Ureter (tissue), 1 donor: ENCODE results near the gene UBE2D3. TPM values are rescaled to one million over a fixed set of nuclear protein-coding genes. Genes with fewer than 3 reads are reported as not detected.
"Not testable (repeated sequence)": the region's sequence is repeated elsewhere in the genome, so short reads cannot be mapped to it uniquely, and the experiment has no call there.

Experiments
- DNase-seq: peaks from one replicate; pipeline ENCODE4 v3.0.0-alpha.2; 2020; ENCODE audit warnings: low spot score
- total RNA-seq: library from RNA; stranded (reverse); gene quantifications from one replicate; pipeline ENCODE4 v1.2.4, GENCODE V29; 2023
- donor health status: DM: yes; HTN: yes; CAD: no.

UBE2D3 gene
- total RNA-seq, 1 donor from 2014 or later = 316 TPM

DNA sequence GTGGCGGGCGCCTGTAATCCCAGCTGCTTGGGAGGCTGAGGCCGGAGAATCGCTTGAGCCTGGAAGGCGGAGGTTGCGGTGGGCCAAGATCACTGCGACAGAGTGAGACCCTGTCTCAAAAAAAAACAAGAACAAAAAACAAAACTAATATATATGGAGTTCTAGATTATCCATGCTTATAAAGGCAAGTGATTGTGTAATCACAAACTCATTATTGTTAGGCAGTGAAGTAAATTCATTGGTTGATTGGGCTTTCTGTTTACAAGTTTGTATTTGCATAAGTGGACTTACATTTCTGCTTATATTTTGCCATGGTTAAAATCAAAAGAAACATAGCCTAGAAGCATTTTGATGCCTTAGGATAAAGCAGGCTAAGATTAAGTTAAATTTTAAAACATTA lies 2.5 kb upstream of the UBE2D3 start:
- DNase-seq = no peak

DNA sequence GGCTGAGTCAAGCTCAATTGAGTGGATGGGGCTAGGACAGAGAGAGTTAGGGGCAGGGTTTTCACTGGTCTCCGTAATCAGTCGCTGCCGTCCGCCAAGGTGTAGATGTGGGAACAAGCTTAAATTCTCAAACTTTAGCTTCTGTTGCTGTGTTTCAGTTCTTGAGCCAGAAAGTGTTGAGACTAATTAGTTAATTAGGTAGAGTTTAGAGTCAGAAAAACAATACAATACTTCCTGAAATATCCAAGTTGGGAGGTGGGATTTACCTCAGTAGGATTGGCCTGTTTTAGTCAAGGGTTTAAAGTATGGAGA lies 1.1 kb upstream of the UBE2D3 start:
- DNase-seq = no peak

DNA sequence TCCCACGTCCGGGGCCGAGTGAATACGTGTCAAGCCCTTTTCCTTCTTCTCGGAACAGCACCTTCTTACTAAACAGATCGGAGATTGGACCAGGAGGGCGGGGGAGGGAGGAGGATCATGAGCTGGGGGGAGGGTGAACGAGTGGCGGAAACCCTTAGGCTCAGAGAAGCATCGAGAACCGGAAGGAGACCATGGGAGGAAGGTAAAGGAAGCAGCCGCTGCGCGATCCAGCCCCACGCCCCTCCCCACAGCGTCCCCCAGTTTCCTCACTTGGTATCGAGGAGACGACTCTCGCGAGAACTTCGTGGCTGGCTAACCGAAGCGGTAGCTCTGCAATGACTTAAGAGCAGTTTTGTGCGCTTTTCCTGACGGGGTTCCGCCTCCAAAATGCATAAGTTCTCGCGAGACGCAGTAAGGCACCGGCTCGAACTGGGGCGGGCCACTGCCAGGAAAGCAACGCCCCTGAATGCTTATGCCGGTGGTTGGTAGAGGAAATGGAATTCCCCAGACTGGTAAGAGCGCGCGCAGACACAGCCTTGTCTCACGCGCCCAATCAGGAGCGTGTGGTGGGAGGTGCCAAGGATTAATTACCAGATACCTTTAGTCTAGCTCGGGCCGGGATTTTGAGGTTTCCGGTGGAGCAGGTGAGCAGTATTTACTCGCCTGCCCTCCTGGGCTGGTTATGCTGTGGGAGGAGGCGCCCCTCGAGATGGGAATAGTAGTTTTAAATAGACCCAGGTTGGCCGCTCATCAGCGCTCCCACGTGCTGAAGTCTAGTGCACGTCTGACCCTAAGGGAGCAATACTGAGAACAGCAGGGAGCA lies 534 bp upstream of the UBE2D3 start:
- DNase-seq = peak; percentile 100

DNA sequence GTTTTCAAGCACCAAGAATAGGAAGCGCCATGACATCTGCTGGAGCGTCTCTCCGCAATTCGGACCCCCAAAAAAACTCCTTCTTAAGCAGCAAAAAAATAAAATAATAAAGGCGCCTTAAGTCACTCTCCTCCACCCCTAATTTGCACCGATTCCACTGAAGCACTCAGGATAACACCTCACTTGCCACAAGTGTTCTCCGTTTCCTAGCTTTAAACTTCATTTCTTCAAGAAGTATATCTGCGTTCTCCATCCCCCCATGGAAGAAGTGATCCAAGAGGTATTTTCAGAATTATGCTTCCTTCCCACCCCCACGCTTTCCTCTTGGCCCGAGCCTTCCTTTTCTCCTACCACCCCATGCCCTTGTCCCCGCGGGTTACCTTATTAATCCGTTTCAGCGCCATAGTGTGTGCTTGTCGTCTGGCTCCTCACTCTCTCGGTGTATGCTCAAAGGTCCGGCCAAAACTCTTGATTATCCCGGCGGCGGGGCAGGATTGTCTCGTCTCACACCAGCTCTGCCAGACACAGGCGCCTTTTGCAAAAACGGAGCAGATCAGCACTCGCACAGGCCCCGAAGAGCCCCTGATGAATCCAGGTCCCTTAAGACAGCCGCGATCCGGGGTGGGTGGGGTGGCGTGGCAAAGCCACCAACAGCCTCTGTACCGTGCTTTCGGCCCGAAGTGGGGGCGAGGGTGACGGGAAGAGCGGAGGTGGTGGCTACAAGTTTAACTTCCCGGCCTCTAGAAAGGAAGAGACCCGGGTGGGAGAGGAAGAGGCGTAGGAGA lies 1.1 kb downstream of the UBE2D3 start:
- DNase-seq = no peak

DNA sequence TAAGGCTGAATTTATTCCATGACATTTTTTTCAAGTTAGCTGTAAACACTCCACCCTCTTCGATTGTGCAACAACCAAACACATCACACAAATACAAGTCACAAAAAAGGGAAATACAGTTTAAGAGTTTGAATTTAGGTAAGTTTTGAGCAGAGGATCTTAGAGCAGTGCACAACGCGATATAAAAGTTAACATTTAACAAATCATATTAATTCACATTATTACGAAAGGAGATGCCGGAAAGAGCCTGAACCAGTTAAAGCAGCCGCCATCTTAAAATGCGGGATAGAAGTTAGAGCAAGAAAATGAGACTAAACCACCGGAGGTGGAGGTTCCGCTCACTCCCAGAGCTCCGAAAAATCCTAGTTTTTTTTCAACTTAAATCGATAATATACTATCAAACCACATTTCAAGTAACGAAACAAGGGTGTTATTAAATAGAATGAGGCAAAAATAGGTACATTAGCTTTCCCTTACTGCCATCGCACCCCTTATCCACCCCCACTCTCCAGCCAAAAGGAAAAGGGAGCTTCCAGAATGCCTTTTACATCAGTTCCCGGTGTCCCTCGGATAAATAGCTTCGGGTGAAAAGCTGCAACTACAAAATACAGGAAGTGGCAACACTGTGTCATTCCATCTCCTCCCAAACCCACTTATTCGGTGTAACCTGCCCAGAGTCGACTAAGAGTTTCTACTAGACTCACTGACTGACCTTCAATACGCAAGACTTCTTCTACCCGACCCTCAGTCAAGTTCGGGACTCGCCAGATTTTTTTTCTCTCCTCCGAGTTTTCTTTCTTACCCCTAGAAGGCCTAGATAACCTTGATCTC lies 1.9 kb downstream of the UBE2D3 start:
- DNase-seq = no peak

DNA sequence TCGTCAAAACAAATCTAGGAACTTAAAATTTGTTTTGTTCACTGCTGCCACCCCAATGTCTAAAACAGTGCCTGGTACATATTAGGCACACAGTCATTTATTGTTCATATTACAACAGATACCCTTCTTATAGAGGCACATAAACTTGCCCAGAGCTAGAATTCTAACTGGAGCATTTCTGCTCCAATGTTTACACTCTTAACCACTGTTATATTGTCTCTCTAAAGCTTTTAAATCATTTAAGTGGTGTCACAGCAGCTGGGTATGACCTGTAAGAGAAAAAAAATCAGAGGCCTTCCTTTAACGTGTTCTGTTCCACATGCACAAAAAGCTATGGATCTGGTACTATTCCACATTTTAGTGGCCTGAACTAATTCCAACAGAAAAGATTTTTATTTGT lies 3.0 kb downstream of the UBE2D3 start:
- no peak for DNase-seq

DNA sequence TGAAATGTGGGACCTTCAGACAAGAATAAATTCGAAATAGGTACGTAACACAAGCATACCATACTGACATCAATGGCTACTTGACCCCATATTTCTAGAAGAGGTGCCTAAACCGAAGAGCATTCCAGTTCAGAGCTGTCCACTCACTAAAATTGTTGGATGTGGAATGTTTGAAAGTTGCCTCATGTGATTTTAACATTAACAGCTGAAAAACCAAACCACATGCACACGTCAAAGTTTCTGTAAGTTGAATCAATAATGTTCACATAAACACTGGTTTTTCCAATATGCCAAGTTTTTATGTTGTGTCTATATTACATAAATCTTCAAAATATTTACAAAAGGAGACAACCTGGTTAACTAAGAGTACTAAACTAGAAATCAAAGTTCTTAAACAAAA lies 3.5 kb downstream of the UBE2D3 start:
- DNase-seq = no peak

DNA sequence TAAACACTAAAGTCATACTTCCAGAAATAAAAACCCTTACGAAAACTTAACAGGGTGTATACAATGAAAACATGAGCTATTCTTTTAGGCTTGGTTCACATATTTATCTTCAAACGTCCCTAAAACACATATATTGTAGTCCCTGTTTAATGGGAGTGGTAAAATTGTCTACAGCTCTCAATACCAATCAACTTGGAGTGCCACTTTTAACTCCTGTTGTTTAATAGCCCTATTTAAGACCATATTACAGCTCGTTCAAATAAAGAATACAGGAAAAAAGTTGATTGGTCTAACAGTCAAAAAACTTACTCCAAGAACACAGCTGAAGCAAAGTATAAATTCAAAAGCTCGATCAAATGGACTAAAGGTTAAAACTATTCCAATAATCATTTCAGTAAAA lies 3.9 kb downstream of the UBE2D3 start:
- DNase-seq = no peak

DNA sequence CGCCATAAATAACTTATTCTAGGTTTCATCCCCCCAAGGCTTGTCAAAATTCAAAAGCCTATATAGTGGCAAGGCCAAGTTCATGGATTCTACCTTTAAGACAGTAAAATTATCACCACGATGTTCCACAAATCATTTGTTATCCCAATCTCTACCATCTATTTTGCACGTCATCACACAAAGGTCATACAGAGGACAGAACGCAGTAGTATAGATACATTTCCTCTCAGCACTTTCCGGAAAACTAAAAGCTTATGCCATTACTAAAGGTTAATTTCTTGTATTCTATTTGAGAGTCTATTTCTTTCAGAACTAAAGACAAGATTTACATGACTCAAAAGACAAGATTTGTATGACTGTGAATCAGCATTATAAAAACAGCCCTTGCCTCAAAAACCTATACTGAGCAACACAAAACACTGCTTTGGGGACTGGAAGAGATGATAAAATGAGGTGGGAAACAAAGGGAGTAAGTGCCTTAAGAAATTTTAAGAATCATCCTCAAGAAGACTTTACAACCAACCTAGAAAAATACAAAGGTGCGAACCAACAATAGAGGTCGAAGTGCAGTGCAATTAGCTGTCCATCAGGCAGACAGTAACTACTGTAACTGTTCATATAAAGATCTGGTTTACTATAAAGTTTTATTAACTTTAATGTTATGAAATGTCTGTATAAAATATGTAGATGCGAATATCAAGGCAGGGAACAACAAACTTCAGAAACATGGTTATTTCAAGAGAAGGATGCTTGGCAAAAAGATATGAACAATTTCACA lies 7.6 kb downstream of the UBE2D3 start:
- DNase-seq = no peak

DNA sequence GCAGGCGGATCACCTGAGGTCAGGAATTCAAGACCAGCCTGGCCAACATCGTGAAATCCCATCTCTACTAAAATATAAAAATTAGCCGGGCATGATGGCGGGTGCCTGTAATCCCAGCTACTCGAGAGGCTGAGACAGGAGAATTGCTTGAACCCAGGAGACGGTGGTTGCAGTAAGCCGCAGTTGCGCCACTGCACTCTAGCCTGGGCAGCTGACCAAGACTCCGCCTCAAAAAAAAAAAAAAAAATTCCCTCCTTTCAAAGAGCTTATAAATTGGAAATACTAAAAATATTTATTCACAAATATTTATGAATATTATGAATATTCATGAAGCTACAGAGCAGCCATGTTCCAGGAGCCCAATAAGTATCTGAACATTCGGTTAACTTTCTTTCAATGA lies 8.3 kb downstream of the UBE2D3 start:
- DNase-seq = not testable (repeated sequence)

DNA sequence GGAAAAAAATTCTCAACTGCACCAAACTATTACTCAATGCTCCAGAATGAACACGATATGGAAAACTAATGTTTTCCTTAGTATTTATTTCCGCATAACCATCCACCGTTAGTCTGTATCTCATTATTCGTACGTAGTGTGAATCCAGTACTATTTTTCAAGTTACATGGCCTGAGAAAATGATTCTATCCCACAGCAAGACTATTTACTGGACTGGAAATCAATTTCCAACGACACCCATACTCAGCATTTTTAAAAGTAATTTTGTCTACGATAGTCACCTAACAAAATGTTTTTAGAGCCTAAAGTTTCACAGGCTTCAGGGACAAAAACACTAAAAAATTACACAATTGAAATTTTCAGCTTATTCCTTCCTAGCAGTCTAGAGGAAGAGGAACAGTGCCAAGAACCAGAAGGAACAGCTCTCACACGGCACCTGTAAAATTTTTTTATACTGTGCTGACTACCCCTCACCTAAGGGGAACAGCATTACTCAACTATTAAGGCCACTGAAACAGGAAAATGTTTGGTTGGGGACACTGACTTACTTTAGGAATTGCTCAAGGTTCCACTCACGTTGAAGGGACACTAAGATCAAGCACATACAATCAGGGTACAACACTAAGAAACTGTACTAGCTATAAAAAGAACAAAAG lies 9.6 kb downstream of the UBE2D3 start:
- DNase-seq = no peak

DNA sequence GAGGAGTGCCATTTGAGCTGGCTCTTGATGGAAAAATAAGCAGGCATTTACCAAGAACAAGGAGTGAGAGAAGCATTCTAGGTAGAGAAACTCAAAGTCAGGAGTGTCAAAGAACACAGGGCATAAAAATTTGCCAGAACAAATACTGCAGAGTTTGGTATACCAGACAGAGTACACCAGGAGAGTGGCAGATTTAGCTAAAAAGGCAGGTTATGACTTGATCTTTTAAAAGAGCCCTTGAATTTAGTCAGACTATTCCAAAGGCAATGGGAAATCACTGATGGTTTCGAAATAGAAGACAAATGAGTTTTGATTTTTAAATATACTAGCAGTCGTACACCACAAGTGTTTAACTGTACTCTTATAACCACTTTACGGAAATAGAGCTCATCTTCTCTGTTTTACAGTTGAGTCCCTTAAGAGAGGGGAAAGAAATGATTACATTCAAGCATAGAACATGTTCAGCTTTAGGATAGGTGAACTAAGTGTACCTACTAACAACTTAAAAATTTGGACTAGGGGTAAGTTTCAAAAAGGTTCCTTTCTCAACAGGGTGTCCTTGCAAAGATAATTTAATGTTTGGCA lies 10.2 kb downstream of the UBE2D3 start:
- no peak for DNase-seq

DNA sequence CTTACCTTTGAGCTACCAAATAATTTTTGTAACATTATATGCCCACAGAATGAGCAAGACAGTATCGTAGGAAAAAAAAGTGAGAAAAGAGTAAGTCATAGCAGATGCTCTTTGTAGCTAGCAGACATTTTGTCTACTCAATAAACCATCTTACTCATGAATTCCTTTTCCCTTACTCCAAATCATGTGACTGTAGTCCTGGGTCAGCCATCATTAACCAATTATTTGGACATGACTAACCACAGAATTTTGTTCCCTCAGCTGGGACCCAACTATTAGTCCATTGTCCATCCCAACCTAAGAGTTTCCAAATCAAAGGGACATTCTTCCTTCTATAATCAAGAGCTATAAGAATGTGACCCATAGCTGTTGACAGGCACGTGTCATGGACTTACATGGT lies 11.4 kb downstream of the UBE2D3 start:
- no peak for DNase-seq

DNA sequence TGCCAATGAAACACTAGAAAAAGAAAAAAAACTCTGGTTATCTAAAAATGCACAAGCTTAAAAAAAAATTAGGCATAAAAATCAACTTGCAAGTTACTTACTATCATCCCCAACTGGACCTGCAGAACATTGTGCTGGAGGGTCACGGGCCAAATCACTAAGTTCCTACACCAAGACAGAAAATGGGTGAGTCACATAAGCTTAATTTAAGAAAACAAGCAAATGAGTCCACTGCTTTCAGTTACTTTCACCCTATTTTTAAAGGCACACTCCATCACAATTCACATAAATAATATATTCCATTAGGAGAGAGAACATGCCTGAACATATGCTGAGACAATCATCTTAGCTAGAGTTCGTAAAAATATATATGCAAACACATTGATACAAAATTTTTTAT lies 17.7 kb downstream of the UBE2D3 start:
- DNase-seq = no peak

DNA sequence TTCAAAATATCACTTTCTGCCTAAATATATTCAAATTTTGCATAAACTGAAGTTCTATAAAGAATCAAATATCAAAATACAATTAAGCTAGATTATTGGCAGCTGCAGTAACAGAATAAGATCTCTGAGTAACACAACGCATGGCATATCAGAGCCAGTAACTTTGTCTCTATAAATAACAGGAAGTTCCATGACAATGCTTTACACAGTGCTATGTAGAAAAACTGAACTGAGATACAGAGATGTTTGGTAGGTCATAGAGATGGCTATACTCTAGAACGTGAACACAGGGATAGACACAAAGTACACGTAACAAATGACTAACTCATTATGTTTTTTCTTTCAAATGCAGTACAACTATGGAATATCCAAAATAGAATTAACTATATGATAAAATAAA lies 18.2 kb downstream of the UBE2D3 start:
- no peak for DNase-seq

DNA sequence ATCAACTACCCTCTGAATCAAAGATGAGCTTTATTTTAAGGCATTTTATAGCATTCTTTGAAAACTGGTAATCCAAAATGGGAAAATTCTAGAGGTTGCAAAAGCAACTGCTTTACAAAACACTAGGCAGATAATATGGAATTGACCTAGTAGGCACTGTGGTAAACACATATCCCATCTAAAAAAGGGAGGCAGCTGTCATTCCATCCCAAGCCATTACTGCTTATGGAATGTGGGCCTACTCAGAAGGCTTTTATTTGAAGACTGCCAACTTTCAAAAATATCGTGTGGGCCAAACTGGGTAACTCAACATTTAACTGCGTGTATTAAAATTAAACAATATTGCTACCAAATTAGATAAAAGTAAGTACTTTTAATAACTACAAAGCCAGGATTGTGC lies 19.3 kb downstream of the UBE2D3 start:
- no peak for DNase-seq

DNA sequence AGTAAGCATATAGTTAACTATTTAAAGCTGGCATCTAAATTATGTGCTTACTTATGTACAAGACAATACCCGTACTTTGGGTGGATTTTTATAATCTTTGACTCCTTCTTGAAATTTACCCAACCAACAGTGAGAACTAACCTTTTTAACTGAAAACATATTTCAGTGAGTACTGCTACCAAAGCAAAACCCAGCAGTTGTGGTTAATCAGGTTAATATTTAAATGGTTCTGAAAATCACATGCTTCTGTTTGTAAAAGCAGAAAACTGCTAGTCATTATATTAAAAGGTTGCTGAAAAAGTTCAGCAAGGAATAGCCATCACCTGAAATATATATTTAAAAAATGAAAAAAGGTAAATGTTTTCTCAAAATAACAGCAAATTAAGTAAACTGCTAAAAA lies 20.0 kb downstream of the UBE2D3 start:
- DNase-seq = no peak

DNA sequence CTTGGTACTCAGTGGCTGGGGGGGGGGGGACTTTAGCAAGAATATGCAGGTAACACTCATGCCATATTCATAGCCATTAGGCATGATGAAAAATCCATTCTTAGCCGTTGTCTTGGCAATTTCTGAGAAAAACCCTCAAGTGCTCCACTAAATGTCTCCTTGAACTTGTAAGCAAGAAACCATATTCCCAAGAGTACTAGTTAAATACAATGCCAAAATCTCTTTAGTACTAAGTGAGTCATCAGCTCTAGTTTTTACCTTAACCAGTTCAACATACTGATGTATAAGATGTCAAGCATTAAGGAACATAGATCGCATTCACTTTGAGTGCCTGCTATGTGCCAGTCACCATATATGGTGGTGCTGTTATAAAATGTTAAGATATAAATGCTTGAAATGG lies 27.5 kb downstream of the UBE2D3 start:
- no peak for DNase-seq

DNA sequence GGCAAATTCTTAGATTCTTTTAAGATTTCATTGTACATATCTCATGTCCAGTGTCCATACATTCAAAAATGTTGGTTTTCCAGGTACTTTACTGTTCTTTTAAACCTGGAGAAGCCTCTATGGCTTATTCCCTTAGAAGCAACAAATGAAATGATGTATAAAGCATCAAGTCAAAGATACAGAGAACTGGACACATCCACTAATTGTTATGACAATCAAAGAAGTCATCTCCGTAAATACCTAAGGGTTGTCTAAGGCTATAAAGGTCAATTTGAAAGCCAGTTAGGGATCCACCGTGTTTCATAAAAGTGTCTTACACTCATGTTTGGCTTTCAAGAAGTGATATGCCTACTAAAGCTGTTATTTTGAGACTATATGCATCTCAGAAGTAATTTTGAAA lies 32.4 kb downstream of the UBE2D3 start:
- DNase-seq = no peak

DNA sequence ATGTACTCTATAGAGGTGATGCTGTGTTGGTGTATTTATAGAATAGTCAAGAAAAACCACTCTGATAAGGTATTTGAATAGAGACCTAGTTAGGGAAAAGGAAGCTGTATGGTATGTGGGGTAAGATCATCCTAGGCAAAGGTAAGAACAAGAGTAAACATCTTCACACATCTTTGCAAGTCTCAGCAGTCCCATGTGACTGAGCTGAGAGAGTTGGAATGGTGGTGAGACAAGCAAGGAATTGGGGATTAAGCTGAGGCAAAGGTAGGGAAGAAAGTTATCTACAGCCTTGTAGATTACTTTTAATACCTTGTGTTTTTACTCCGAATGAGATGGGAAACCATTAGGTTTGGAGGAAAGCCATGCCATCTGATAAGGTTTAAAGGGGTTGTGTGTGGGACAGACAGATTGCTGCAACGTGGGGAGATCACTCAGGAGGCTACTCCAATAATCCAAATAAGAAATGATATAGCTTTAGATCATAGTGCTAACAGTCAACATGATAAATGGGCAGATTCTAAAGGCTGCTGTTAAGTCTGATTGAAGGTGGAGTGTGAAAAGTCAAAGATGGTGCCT lies 34.9 kb downstream of the UBE2D3 start:
- no peak for DNase-seq
